Hepatic stellate cell (primary cell): ENCODE measurements around the gene AOPEP.

Experiments
- DNase-seq: peaks from one replicate; pipeline ENCODE4 v3.0.0; 2011; ENCODE audit warnings: low spot score

Gene AOPEP

DNA sequence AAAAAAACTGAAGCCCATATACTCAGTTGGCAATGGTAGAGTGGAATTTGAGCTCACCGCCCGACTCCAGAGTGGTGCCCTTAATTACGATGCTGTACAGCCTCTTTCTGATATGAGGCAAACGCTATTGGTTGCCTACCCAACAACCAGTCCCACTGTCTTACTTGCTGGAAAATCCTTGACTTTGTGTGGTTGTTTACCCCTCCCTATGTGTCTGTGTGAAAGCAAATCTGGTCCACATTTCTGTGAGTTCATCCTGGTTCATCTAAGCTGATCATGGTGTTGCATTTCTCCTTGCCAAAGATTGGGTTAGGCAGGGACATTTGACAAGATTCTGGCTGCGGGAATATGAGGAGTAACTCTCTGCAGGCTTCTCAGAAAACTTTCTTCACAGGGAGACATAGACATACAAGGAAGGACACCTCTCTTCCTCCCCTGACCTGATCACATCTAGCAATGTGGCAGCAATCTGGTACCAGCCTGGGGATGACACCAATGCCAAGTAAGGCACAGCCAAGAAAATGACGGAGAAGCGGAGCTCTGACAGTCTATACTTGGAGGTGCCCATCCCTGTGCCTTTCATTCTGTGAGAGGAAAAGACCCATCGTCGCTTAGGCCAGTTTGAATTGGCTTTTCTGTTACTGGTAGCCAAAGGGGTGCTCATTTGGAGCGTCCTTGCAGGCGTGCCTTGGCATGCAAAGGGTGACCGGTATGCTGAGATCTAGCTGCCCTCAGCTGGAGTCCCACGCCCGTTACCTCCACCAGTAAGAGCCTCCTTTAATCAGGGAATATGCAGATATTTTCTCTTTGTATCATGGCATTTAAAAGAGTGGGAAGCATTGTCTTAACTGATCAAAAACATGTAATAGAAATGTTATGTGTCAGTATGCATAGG is 124.3 kb downstream of the AOPEP start:
- DNase-seq = no peak

- DNase-seq = no peak
These were observed 125.0 kb downstream of the AOPEP start for GRCh38 chr9:94851467-94851866.

- DNase-seq = no peak
These were observed 125.4 kb downstream of the AOPEP start for GRCh38 chr9:94851892-94852291.

DNA sequence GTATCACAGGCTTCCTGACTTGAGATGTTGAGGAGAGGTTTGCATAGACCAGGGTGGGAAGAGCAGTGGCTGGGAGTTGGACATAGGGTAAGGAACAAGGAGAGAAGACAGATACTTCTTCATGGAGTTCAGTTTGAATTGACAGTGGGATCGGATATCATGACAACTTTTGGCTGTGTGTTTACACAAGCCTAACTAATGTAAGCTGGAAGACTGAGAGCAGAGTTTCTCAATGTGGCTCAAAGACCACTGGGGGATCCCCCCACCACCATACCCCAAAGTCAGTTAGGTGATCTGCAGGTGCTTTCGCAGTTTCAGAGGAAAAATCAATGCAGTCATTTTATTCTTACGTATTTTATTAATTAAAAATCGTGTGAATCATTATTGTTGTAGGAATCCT is 125.9 kb downstream of the AOPEP start:
- DNase-seq = no peak

DNA sequence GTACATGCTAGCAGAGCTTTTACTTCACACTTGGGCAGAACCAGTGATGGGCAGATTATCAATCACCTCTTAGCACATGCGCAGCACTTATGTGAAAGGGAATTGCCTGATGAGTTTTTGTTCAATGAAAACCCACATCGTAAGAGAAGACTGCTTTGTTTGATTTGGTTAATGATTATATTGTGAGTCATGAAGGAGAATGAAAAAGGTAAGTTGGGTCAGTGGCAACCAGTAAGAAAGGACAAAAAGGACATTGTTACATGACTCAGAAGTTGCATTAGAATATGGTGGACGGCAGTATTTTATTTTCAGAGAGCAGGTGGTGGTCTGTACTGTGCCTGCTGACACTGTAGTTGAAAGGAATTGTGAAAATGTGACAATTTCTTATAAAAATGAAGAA is 127.4 kb downstream of the AOPEP start:
- no peak for DNase-seq

GRCh38 chr9:94855903-94856302 is 129.4 kb downstream of the AOPEP start:
- no peak for DNase-seq

- no peak for DNase-seq
These were observed 131.3 kb downstream of the AOPEP start for GRCh38 chr9:94857791-94858190.

DNA sequence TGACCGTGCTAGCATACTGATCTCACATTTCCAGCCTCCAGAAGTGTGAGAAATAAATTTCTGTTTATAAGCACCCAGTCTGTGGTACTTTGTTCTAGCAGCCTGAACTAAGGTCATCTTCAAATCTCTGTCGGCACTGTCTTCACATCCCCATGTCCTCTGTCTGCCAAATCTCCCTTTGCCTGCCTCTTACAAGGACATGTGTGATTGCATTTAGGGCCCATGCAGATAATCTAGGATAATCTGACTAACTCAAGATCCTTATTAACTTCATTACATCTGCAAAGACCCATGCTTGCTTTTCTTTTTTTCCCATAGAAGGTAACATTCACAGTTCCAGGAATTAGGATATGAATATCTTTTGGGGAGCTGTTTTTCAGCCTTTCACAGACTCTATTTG is 132.7 kb downstream of the AOPEP start:
- DNase-seq = no peak

DNA sequence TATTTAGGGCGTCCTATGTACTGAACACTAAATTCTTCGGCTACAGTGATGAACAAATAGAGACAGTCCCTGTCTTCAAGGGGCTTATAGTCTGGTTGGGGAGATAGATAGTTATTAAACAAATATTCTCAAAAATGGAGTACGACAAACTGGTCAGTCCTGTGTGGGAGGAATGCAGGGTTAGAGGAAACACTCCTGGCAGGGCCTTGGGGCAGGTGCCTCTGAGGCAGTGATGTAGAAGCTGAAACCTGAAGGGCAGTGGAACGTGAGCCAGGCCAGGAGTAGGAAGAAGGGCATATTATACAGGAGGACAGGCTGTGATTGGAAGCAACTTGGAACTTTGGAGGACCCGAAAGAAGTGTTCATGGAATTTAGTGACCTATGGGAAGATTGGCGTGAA is 133.4 kb downstream of the AOPEP start:
- no peak for DNase-seq

DNA sequence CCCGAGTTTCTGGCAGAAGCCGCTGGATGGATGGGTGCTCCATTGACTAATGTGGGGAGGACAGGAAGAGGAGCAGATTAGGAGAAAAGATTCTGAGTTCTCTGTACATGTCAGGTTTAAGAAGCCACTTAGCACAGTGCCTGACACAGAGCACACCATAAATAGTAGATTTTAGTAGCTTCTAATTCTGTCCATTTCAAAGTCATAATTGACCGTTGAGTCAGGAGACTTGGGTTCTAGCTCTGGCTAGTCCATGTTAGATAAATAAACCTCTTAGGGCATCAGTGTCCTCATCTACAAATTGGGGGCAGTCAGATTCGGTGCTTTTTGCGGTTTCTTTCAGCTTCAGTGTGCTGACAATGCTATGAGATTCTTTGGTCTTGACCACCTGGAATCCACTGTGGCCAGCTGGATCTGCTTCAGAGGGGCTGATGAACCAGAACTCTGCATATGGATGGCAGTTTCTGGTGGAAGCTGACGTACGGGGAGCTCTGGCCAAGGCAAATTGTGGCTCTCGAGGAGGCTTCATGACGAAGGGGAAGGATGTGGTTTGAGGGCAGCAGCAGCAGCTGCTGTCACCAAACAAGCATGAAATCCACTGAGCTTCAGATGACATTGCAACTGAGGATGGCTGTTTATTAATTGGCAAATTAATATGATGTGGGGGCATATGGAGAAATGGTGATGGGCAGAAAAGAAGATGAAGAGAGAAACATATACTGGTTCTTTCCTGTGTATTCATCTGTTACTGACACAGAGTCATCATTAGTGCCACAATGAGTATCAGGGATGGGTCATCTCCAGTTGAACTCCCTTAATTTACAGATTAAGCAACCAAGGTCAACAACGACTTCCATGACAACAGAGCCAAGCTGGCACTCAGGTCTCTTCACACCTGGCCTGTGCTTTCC is 134.4 kb downstream of the AOPEP start:
- DNase-seq = peak; percentile 76

DNA sequence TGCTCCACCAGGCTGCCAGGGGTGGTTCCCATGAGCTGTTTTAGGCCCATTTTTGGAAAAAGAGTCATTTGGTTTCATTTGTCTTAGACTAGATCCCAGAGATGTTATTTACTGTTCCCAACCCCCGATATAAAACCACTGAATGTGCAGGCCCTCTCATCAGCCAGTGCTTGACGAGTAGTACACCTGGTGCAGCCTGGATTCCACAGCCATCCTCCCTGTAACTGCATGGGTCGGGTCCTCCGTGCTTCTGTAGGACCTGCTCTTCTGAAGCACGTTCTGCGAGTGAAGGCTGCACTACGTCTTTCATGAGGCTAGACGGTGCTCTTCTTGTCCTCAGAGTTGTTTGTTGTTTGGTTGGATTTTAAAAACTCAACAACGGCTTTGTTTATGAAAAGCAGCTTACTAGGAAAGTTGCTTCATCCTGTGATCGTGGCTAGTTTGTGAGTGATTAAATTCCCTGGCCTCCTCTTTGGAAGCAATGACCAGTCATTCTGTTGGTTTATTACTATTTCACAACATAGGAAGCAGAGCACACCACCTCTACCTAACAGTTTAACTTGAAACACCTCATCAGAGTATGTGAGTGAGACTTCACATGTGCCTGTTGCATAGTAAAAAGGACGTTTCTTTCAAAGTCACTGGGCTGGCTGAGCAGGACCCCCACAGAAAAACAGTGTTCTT is 135.2 kb downstream of the AOPEP start:
- DNase-seq = peak; percentile 34

GRCh38 chr9:94864196-94864595 is 137.7 kb downstream of the AOPEP start:
- DNase-seq = no peak

GRCh38 chr9:94864862-94865509 is 138.5 kb downstream of the AOPEP start:
- no peak for DNase-seq

GRCh38 chr9:94865582-94866452 is 139.3 kb downstream of the AOPEP start:
- no peak for DNase-seq

- DNase-seq = no peak
These were observed 140.3 kb downstream of the AOPEP start for GRCh38 chr9:94866770-94867169.

- peak; percentile 49 for DNase-seq
These were observed 140.9 kb downstream of the AOPEP start for GRCh38 chr9:94867281-94867841.

DNA sequence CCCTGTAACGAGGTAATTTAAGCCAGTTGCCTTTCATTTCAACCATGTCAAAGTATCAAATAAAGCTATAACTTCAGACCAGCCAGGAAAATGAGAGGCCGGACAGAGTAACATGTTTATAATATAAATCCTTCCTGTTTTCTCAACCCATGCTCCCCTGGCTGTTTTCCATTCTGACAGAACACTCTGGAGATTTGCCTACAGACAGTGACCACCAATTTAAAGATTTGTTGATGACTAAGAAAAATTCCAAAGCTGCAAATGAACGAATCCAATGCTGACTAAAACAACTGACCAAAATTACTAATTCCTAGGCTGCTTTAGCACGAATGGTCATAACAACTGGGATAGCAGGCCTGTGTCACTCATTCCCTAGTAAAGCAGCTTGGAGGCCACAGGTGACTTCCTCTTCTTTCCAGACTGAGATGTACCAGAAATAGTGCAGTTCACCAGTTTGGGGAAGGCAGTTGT is 141.4 kb downstream of the AOPEP start:
- DNase-seq = peak; percentile 53

- DNase-seq = no peak
These were observed 142.0 kb downstream of the AOPEP start for GRCh38 chr9:94868464-94868863.

DNA sequence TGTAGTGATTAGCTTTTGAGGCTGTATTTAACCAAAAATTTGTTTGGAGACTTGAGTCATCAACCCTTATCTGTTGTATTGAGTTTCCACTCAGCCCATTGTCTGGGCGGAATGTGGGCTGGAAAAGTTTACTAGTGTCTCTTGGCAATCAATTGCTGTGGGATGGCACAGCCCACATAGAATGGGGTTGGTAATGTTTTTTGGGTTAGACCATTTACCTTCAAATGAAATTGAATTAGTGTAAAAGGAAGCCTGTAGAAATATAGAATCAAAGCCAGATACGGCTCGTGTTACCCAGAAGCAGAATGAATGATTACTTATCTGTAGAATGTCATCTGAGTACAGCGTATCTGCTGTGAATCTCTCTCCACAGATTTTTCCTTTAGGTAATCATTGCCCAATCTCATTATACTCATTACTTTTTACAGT is 142.9 kb downstream of the AOPEP start:
- DNase-seq = no peak

GRCh38 chr9:94870465-94870792 is 143.9 kb downstream of the AOPEP start:
- no peak for DNase-seq
